Smooth muscle cell (in vitro differentiated cells): ENCODE results near the gene RANBP3. TPM values are rescaled to one million over a fixed set of nuclear protein-coding genes. Genes with fewer than 3 reads are reported as not detected.
"Not testable (repeated sequence)": the region's sequence is repeated elsewhere in the genome, so short reads cannot be mapped to it uniquely, and the experiment has no call there.

Experiments
- DNase-seq: peaks from one replicate; lab custom pipeline; 2025; ENCODE audit not compliant: unreplicated experiment; lab: John Stamatoyannopoulos, UW
- H2AFZ ChIP-seq: fragments of 200-600 bp; sonication (generic); 2 replicates; pipeline ENCODE4 v1.6.0; 2016; ENCODE audit warnings: antibody characterized with exemption, low read depth, mild to moderate bottlenecking
- H3F3A ChIP-seq: fragments of 200-600 bp; sonication (generic); 2 replicates; pipeline ENCODE4 v1.6.0; 2017; ENCODE audit warnings: antibody characterized with exemption, low read depth
- H3K27ac ChIP-seq: fragments of 200-600 bp; sonication (generic); 2 replicates; pipeline ENCODE4 v1.5.1; 2016; ENCODE audit warnings: low read depth, mild to moderate bottlenecking
- H3K27me3 ChIP-seq: fragments of 200-600 bp; sonication (generic); 2 replicates; pipeline ENCODE4 v1.6.1; 2016; ENCODE audit warnings: low read depth, mild to moderate bottlenecking
- H3K36me3 ChIP-seq: fragments of 200-600 bp; sonication (generic); 2 replicates; pipeline ENCODE4 v1.5.1; 2016; ENCODE audit warnings: low read depth
- H3K4me1 ChIP-seq: fragments of 200-600 bp; sonication (generic); 2 replicates; pipeline ENCODE4 v1.5.1; 2016; ENCODE audit warnings: low read depth
- H3K4me2 ChIP-seq: fragments of 200-600 bp; sonication (generic); 2 replicates; pipeline ENCODE4 v1.6.0; 2016; ENCODE audit warnings: mild to moderate bottlenecking
- H3K4me3 ChIP-seq: fragments of 200-600 bp; sonication (generic); 2 replicates; pipeline ENCODE4 v1.5.1; 2016; ENCODE audit warnings: mild to moderate bottlenecking
- H3K79me2 ChIP-seq: fragments of 200-600 bp; sonication (generic); 2 replicates; pipeline ENCODE4 v1.6.0; 2016; ENCODE audit warnings: low read depth, mild to moderate bottlenecking
- H3K9ac ChIP-seq: fragments of 200-600 bp; sonication (generic); 2 replicates; pipeline ENCODE4 v1.6.0; 2016; ENCODE audit warnings: low read depth
- H3K9me3 ChIP-seq: fragments of 200-600 bp; sonication (generic); replicated peaks from 2 replicates; pipeline ENCODE4 v1.5.1; 2016; ENCODE audit warnings: low read depth
- H4K20me1 ChIP-seq: fragments of 200-600 bp; sonication (generic); 2 replicates; pipeline ENCODE4 v1.6.0; 2016; ENCODE audit warnings: low read depth
- WGBS: methylation state at CpG from one replicate; pipeline ENCODE4 v1.1.7; 2016; ENCODE audit warnings: low lambda C conversion rate; 5-methylcytosine and 5-hydroxymethylcytosine counted together
- polyA plus RNA-seq: library from polyadenylated mRNA; unstranded; fragments of >200 nt; fragmentation: Nextera tagmentation; extraction: Ambion mirVana; gene quantifications from 2 replicates; pipeline ENCODE4 v1.2.1, GENCODE V29; 2016
- total RNA-seq: library from RNA; depleted of rRNA; stranded (reverse); fragments of >200 nt; gene quantifications from 2 replicates; pipeline ENCODE4 v1.2.3, GENCODE V29; 2014
- TF ChIP-seq, protein P1 (sequence below): fragments of 200-600 bp; sonication (generic); IDR thresholded peaks from 2 replicates; pipeline ENCODE4 v1.5.1; 2017; ENCODE audit warnings: borderline replicate concordance, mild to moderate bottlenecking, antibody characterized with exemption; ENCODE audit not compliant: insufficient read depth, poor library complexity, severe bottlenecking

Gene RANBP3
- total and polyA plus RNA-seq, 2 experiments from 2014 or later: 13.4 to 65.8 TPM

DNA sequence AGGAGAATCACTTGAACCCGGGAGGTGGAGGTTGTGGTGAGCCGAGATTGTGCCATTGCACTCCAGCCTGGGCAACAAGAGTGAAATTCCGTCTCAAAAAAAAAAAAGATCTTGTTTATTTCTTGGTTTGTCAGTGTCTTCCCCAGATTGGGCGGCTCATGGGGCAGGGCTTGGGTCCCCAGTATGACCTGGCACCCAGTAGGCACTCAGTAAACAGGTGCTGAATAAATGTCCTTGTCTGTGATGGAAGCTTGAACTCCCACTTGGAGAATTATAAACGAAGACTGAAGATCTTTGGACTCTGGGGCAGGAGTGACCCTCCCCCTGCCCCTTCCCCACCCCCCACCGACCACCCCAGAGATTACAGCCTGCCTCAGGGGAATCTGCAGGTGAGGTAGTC is 97.7 kb downstream of the RANBP3 start:
- peaks cover 10% of the 10 kb centered on the region for H3K4me1 ChIP-seq
- no peaks in the 10 kb centered on the region for H3K27me3 ChIP-seq
- no peaks in the 10 kb centered on the region for H3K79me2 ChIP-seq
- WGBS: 60% methylated on average over 6 of the region's 6 CpGs
- H4K20me1 ChIP-seq: no peaks in the 10 kb centered on the region
- DNase-seq: no peak
- peak overlapping the region; percentile 64 for H3K4me2 ChIP-seq
- H2AFZ ChIP-seq: no peak overlapping the region
- no peak overlapping the region for H3K4me3 ChIP-seq
- TF ChIP-seq, protein P1, sequence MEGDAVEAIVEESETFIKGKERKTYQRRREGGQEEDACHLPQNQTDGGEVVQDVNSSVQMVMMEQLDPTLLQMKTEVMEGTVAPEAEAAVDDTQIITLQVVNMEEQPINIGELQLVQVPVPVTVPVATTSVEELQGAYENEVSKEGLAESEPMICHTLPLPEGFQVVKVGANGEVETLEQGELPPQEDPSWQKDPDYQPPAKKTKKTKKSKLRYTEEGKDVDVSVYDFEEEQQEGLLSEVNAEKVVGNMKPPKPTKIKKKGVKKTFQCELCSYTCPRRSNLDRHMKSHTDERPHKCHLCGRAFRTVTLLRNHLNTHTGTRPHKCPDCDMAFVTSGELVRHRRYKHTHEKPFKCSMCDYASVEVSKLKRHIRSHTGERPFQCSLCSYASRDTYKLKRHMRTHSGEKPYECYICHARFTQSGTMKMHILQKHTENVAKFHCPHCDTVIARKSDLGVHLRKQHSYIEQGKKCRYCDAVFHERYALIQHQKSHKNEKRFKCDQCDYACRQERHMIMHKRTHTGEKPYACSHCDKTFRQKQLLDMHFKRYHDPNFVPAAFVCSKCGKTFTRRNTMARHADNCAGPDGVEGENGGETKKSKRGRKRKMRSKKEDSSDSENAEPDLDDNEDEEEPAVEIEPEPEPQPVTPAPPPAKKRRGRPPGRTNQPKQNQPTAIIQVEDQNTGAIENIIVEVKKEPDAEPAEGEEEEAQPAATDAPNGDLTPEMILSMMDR: no peak
- no peaks in the 10 kb centered on the region for H3F3A ChIP-seq
- no peak overlapping the region for H3K27ac ChIP-seq
- no peak overlapping the region for H3K9ac ChIP-seq
- H3K36me3 ChIP-seq: no peaks in the 10 kb centered on the region
- H3K9me3 ChIP-seq: no peaks in the 10 kb centered on the region

- DNase-seq: no peak
- Histone ChIP-seq H3K4me2 (no peak overlapping the region), H4K20me1 (no peaks in the 10 kb centered on the region), H3K4me1 (peaks cover 10% of the 10 kb centered on the region), H3K27ac (no peak overlapping the region), H3K9me3 (no peaks in the 10 kb centered on the region), H3K79me2 (no peaks in the 10 kb centered on the region), H3K27me3 (no peaks in the 10 kb centered on the region), H3F3A (no peaks in the 10 kb centered on the region), H3K9ac (no peak overlapping the region), H3K36me3 (no peaks in the 10 kb centered on the region), H2AFZ (no peak overlapping the region), H3K4me3 (no peak overlapping the region)
- TF ChIP-seq, protein P1: no peak
- 93% methylated on average over 9 of the region's 9 CpGs for WGBS
Observed at GRCh38 chr19:5877882-5878281, 100.1 kb downstream of the RANBP3 start.

DNA sequence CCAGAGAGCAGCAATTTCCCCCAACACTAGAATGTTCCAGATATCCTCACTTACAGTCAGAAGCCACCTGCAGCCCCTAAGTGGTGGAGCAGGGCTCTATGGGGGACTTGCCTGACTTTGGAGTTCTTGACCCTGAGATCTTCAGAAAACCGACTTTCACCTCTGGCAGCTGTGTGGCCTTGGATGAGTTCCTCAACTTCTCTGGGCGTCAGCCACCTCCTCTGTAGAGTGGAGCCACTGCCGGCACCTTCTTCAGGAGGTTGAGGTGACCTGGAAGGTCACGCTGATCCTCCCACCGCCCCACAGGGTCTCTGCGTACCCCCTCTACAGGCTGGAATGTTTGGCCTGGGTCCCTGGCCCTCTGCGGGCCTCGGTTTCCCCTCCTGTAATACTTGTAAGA is 100.5 kb downstream of the RANBP3 start:
- TF ChIP-seq, protein P1: no peak
- H3K36me3 ChIP-seq: no peaks in the 10 kb centered on the region
- H3K9ac ChIP-seq: no peak overlapping the region
- H3F3A ChIP-seq: no peaks in the 10 kb centered on the region
- no peak overlapping the region for H3K4me3 ChIP-seq
- no peaks in the 10 kb centered on the region for H3K9me3 ChIP-seq
- WGBS: 90% methylated on average over 8 of the region's 8 CpGs
- no peaks in the 10 kb centered on the region for H3K79me2 ChIP-seq
- DNase-seq: no peak
- H3K27me3 ChIP-seq: no peaks in the 10 kb centered on the region
- H3K4me1 ChIP-seq: peaks cover 10% of the 10 kb centered on the region
- H2AFZ ChIP-seq: no peak overlapping the region
- no peak overlapping the region for H3K27ac ChIP-seq
- H4K20me1 ChIP-seq: no peaks in the 10 kb centered on the region
- H3K4me2 ChIP-seq: no peak overlapping the region

DNA sequence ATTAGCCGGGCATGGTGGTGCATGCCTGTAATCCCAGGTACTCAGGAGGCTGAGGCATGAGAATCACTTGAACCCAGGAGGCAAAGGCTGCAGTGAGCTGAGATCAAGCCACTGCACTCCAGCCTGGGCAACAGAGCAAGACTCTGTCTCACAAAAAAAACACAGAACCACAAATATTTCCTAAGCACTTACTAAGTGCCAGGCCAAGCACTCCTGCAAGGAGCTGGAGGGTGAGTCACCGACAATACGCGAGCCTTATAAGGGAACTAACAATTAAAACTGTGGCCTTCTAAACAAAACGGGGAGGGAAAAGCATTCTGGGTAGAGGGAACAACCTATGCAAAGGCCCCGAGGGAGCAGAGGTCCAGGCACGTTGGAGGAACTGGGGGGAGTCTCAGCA is 103.4 kb downstream of the RANBP3 start:
- WGBS: 64% methylated on average over 7 of the region's 7 CpGs
- DNase-seq, H3K79me2 ChIP-seq: not testable (repeated sequence)

More for the DNA sequence above, 103.4 kb downstream of the RANBP3 start:
- H4K20me1 ChIP-seq, H3K4me3 ChIP-seq, H3K4me1 ChIP-seq, H3F3A ChIP-seq, H3K9me3 ChIP-seq, H2AFZ ChIP-seq, H3K9ac ChIP-seq, H3K36me3 ChIP-seq, H3K4me2 ChIP-seq, H3K27ac ChIP-seq, H3K27me3 ChIP-seq: not testable (repeated sequence)
